IMR-90 (cell line): Measurements from ENCODE around the gene LRRC7. TPM values are rescaled to one million over a fixed set of nuclear protein-coding genes. Genes with fewer than 3 reads are reported as not detected.

ENCODE experiments used
- ATAC-seq: fragments of 200-7000 bp; cut with Tn5 transposase; 2 replicates; pipeline ENCODE4 v1.9.1; 2020; ENCODE audit warnings: low read depth, mild to moderate bottlenecking, moderate library complexity
- BruUV-seq: library from RNA; stranded (reverse); fragments of 400-500 nt; replicated peaks from 2 replicates; lab custom pipeline; 2021; lab: Mats Ljungman, UMichigan
- CTCF ChIA-PET: fragments of 300-600 bp; formaldehyde crosslinking; extraction: SDS; loops from one replicate; lab custom pipeline; 2021; ENCODE audit warnings: antibody characterized with exemption; lab: Yijun Ruan, JAX
- POLR2A ChIA-PET: fragments of 300-600 bp; sonication (Branson Sonifier 250); formaldehyde crosslinking; loops from one replicate; lab custom pipeline; 2022; ENCODE audit warnings: antibody characterized with exemption; ENCODE audit not compliant: unreplicated experiment; lab: Charles Lee
- DNase-seq: peaks from one replicate; pipeline ENCODE4 v3.0.0; 2013
- H2AFZ ChIP-seq: replicated peaks from 2 replicates; pipeline ENCODE3; 2013; ENCODE audit warnings: low read length, mild to moderate bottlenecking; ENCODE audit not compliant: poor library complexity
- H2AK5ac ChIP-seq: 2 replicates; pipeline ENCODE4 v1.6.1; 2013; ENCODE audit warnings: low read depth, low read length, inconsistent platforms
- H2AK9ac ChIP-seq: replicated peaks from 2 replicates; pipeline ENCODE3; 2013; ENCODE audit warnings: mild to moderate bottlenecking, low read depth, low read length, moderate library complexity; ENCODE audit not compliant: poor library complexity
- H2BK120ac ChIP-seq: 2 replicates; pipeline ENCODE4 v1.6.1; 2013; ENCODE audit warnings: low read depth, low read length, inconsistent platforms
- H2BK15ac ChIP-seq: 3 replicates; pipeline ENCODE4 v1.6.1; 2013; ENCODE audit warnings: low read depth, low read length, inconsistent platforms
- H2BK20ac ChIP-seq: 2 replicates; pipeline ENCODE4 v1.6.1; 2013; ENCODE audit warnings: low read depth, mild to moderate bottlenecking, inconsistent platforms, low read length, moderate library complexity
- H2BK5ac ChIP-seq: 2 replicates; pipeline ENCODE4 v1.6.1; 2013; ENCODE audit warnings: mild to moderate bottlenecking, low read depth, low read length, inconsistent platforms; ENCODE audit not compliant: poor library complexity, severe bottlenecking
- H3K14ac ChIP-seq: replicated peaks from 2 replicates; pipeline ENCODE4 v1.6.1; 2013; ENCODE audit warnings: low read depth, low read length, inconsistent platforms
- H3K18ac ChIP-seq: 2 replicates; pipeline ENCODE4 v1.6.1; 2013; ENCODE audit warnings: low read depth, low read length, control low read depth
- H3K23ac ChIP-seq: 2 replicates; pipeline ENCODE4 v1.6.1; 2013; ENCODE audit warnings: low read depth, low read length, inconsistent platforms
- H3K27ac ChIP-seq: 2 replicates; pipeline ENCODE4 v1.5.1; 2013; ENCODE audit warnings: mild to moderate bottlenecking, control low read depth, low read length; ENCODE audit not compliant: insufficient read depth
- H3K27me3 ChIP-seq: 2 replicates; pipeline ENCODE4 v1.6.1; 2013; ENCODE audit warnings: low read length; ENCODE audit not compliant: control insufficient read depth, insufficient read depth
- H3K36me3 ChIP-seq: 2 replicates; pipeline ENCODE4 v1.6.1; 2013; ENCODE audit warnings: low read length, mixed read lengths; ENCODE audit not compliant: control insufficient read depth, insufficient read depth
- H3K4ac ChIP-seq: 2 replicates; pipeline ENCODE4 v1.6.1; 2013; ENCODE audit warnings: low read depth, low read length, inconsistent platforms
- H3K4me1 ChIP-seq: 2 replicates; pipeline ENCODE4 v1.6.1; 2013; ENCODE audit warnings: low read length, mixed read lengths; ENCODE audit not compliant: control insufficient read depth, insufficient read depth
- H3K4me2 ChIP-seq: 2 replicates; pipeline ENCODE4 v1.6.1; 2013; ENCODE audit warnings: low read depth, mild to moderate bottlenecking, control low read depth, low read length, moderate library complexity
- H3K4me3 ChIP-seq: 2 replicates; pipeline ENCODE4 v1.5.1; 2013; ENCODE audit warnings: low read depth, mild to moderate bottlenecking, control low read depth, low read length, moderate library complexity; ENCODE audit not compliant: insufficient read depth
- H3K56ac ChIP-seq: 2 replicates; pipeline ENCODE4 v1.6.1; 2013; ENCODE audit warnings: low read length, inconsistent platforms; ENCODE audit not compliant: insufficient read depth; ENCODE audit errors: extremely low read depth
- H3K79me1 ChIP-seq, 2 experiments: 2 replicates each; pipeline ENCODE4 v1.6.1; 2013; ENCODE audit warnings: low read length in 2 of 2, inconsistent platforms in 1 of 2, low read depth in 1 of 2
- H3K9ac ChIP-seq: 2 replicates; pipeline ENCODE4 v1.6.1; 2013; ENCODE audit warnings: low read depth, low read length, control low read depth
- H3K9me1 ChIP-seq: 2 replicates; pipeline ENCODE4 v1.6.1; 2013; ENCODE audit warnings: low read length, inconsistent platforms; ENCODE audit not compliant: insufficient read depth
- H3K9me3 ChIP-seq: 2 replicates; pipeline ENCODE4 v1.6.1; 2013; ENCODE audit warnings: low read length; ENCODE audit not compliant: control insufficient read depth, insufficient read depth
- H4K20me1 ChIP-seq: 2 replicates; pipeline ENCODE4 v1.6.1; 2013; ENCODE audit warnings: low read length, inconsistent platforms; ENCODE audit not compliant: insufficient read depth
- H4K5ac ChIP-seq: 2 replicates; pipeline ENCODE4 v1.6.1; 2013; ENCODE audit warnings: mild to moderate bottlenecking, low read depth, low read length, control low read depth
- H4K8ac ChIP-seq, 2 experiments: 2 replicates each; pipeline ENCODE4 v1.6.1; 2013; ENCODE audit warnings: low read depth in 2 of 2, low read length in 2 of 2, control low read depth in 1 of 2, inconsistent platforms in 1 of 2
- H4K91ac ChIP-seq: 2 replicates; pipeline ENCODE4 v1.6.1; 2013; ENCODE audit warnings: low read depth, low read length, inconsistent platforms; ENCODE audit not compliant: insufficient read depth
- BHLHE40 ChIP-seq: fragments of 150-350 bp; IDR thresholded peaks from 2 replicates; pipeline ENCODE4 v1.6.1; 2016; ENCODE audit warnings: mild to moderate bottlenecking, low read depth, low read length
- CEBPB ChIP-seq: IDR thresholded peaks from 2 replicates; pipeline ENCODE4 v1.6.1; 2012; ENCODE audit warnings: low read depth, low read length, improper control_type of control experiment
- CHD1 ChIP-seq: IDR thresholded peaks from 2 replicates; pipeline ENCODE4 v1.6.1; 2012; ENCODE audit warnings: low read depth, low read length, improper control_type of control experiment
- FOS ChIP-seq: fragments of 150-350 bp; IDR thresholded peaks from 2 replicates; pipeline ENCODE4 v1.6.1; 2016; ENCODE audit warnings: low read depth, low read length
- MAFK ChIP-seq: IDR thresholded peaks from 2 replicates; pipeline ENCODE4 v1.6.1; 2012; ENCODE audit warnings: low read depth, low read length, improper control_type of control experiment
- MAZ ChIP-seq: IDR thresholded peaks from 2 replicates; pipeline ENCODE4 v1.6.1; 2012; ENCODE audit warnings: low read depth, mild to moderate bottlenecking, low read length, improper control_type of control experiment, moderate library complexity, borderline replicate concordance
- MXI1 ChIP-seq: IDR thresholded peaks from 2 replicates; pipeline ENCODE4 v1.6.1; 2012; ENCODE audit warnings: low read depth, mild to moderate bottlenecking, low read length, moderate library complexity, borderline replicate concordance
- NFE2L2 ChIP-seq: fragments of 150-350 bp; IDR thresholded peaks from 2 replicates; pipeline ENCODE4 v1.6.1; 2016; ENCODE audit warnings: low read depth, mild to moderate bottlenecking, low read length
- POLR2A ChIP-seq: IDR thresholded peaks from 2 replicates; pipeline ENCODE4 v1.6.1; 2012; ENCODE audit warnings: mild to moderate bottlenecking, low read depth, low read length
- RAD21 ChIP-seq: IDR thresholded peaks from 2 replicates; pipeline ENCODE4 v1.6.1; 2012; ENCODE audit warnings: low read length, improper control_type of control experiment
- RCOR1 ChIP-seq: IDR thresholded peaks from 2 replicates; pipeline ENCODE4 v1.6.1; 2012; ENCODE audit warnings: mild to moderate bottlenecking, low read length, improper control_type of control experiment; ENCODE audit not compliant: insufficient replicate concordance
- RFX5 ChIP-seq: IDR thresholded peaks from 2 replicates; pipeline ENCODE4 v1.8.0; 2012; ENCODE audit warnings: low read depth, mild to moderate bottlenecking, low read length, moderate library complexity
- SMC3 ChIP-seq: fragments of 150-350 bp; IDR thresholded peaks from 2 replicates; pipeline ENCODE4 v1.6.1; 2016; ENCODE audit warnings: low read depth, mild to moderate bottlenecking, antibody characterized with exemption, low read length, moderate library complexity
- WGBS, 2 experiments: methylation state at CpG; one replicate each; pipeline versions ENCODE4 v1.1.5 to v1.1.7; 2013; ENCODE audit warnings: missing lambda C conversion rate in 2 of 2; ENCODE audit not compliant: insufficient read length in 1 of 2; ENCODE audit errors: extremely low coverage in 2 of 2; 5-methylcytosine and 5-hydroxymethylcytosine counted together
- dilution Hi-C: fragments of 300-500 bp; cut with HindIII; formaldehyde crosslinking; loops from one replicate; pipeline ENCODE4 v1.14.3; 2018; ENCODE audit warnings: low sequenced_read_pairs; ENCODE audit not compliant: unreplicated experiment
- in situ Hi-C: fragments of 300-500 bp; cut with MboI; formaldehyde crosslinking; loops from 3 replicates; pipeline ENCODE4 v1.14.3; 2019; ENCODE audit warnings: low sequenced_read_pairs, inconsistent platforms, mixed read lengths
- intact Hi-C: fragments of 100-400 bp; cut with micrococcal nuclease; formaldehyde crosslinking; loops from 2 replicates; pipeline ENCODE4 v1.10.0; 2022
- polyA plus RNA-seq, 3 experiments: library from polyadenylated mRNA; depleted of rRNA; stranded (reverse); fragments of >200 nt; gene quantifications; 2 replicates each; pipeline ENCODE4 v1.2.3, GENCODE V29; 2012; ENCODE audit warnings: low replicate concordance in 1 of 3
- total RNA-seq: library from RNA; depleted of rRNA; stranded (reverse); fragments of >200 nt; gene quantifications from 2 replicates; pipeline ENCODE4 v1.2.3, GENCODE V29; 2012
- TF ChIP-seq, protein P1 (sequence below): fragments of 150-350 bp; IDR thresholded peaks from 2 replicates; pipeline ENCODE4 v1.6.1; 2017; ENCODE audit warnings: mild to moderate bottlenecking, antibody characterized with exemption, low read length, low read depth
- TF ChIP-seq, protein P2 (sequence below): fragments of 150-350 bp; IDR thresholded peaks from 2 replicates; pipeline ENCODE4 v1.6.1; 2016; ENCODE audit warnings: low read depth, mild to moderate bottlenecking, low read length, moderate library complexity, borderline replicate concordance
- TF ChIP-seq, protein P3 (sequence below): conservative IDR thresholded peaks from 2 replicates; pipeline ENCODE4 v1.5.1; 2012; ENCODE audit warnings: mild to moderate bottlenecking, low read depth, low read length, improper control_type of control experiment

LRRC7 gene
- total and polyA plus RNA-seq, 2 of the 4 experiments (the other 2 are of a cell fraction) = under 0.01 to 0.02 TPM

DNA sequence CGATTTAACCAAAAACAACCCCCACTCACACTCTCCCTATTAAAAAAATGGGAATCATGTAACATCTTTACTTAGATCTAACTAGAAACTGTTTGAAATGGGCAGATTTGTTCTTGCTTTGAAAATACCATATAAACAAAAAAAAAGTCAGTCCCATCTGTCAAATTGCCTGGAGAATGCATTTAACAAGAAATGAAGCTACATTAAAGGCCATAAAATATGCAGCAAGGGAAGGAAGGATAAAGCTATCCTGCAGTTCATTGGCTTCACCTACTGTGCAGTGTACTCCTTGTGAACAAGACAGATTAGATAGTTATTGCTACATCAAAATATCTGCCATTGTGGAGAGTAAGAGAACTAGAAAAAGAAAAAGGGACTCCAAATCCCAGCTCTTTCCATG is 160.5 kb downstream of the LRRC7 start:
- no peak overlapping the region for H2AK5ac ChIP-seq
- H4K20me1 ChIP-seq = no peaks in the 10 kb centered on the region
- no peaks in the 10 kb centered on the region for H3K27me3 ChIP-seq
- H2BK15ac ChIP-seq = no peak overlapping the region
- no peaks in the 10 kb centered on the region for H3K4me1 ChIP-seq
- H2BK20ac ChIP-seq = no peak overlapping the region
- ChIA-PET POLR2A (no interaction called here), CTCF (interaction anchor here (0.6 to 1.3 kb wide), 3 partner anchors 10 to 556 kb away, joined by 3 to 4 read pairs (median 3); no protein-coding TSS in a partner anchor)
- no TSS peak for BruUV-seq
- no peak overlapping the region for H2AFZ ChIP-seq
- H2BK120ac ChIP-seq = no peak overlapping the region
- no CpG with 5 or more reads among the region's 1 CpG for WGBS, 2 experiments
- H3K9me3 ChIP-seq = no peaks in the 10 kb centered on the region
- no peak overlapping the region for H4K8ac ChIP-seq
- dilution Hi-C loops (no loop called here), in situ Hi-C loops (loop anchor here (25.0 kb wide), 2 partner anchors 1266 to 1616 kb away; no protein-coding TSS in a partner anchor), intact Hi-C loops (no loop called here)
- no peak overlapping the region for H3K4me3 ChIP-seq
- DNase-seq (no peak), ATAC-seq (no peak)
- H3K9ac ChIP-seq = no peak overlapping the region
- no peak overlapping the region for H3K18ac ChIP-seq
- no peak overlapping the region for H4K91ac ChIP-seq
- no peak overlapping the region for H3K4me2 ChIP-seq
- no peak overlapping the region for H3K27ac ChIP-seq
- no peak for TF ChIP-seq CHD1
- TF ChIP-seq, protein P1, sequence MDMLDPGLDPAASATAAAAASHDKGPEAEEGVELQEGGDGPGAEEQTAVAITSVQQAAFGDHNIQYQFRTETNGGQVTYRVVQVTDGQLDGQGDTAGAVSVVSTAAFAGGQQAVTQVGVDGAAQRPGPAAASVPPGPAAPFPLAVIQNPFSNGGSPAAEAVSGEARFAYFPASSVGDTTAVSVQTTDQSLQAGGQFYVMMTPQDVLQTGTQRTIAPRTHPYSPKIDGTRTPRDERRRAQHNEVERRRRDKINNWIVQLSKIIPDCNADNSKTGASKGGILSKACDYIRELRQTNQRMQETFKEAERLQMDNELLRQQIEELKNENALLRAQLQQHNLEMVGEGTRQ = no peak
- TF ChIP-seq, protein P2, sequence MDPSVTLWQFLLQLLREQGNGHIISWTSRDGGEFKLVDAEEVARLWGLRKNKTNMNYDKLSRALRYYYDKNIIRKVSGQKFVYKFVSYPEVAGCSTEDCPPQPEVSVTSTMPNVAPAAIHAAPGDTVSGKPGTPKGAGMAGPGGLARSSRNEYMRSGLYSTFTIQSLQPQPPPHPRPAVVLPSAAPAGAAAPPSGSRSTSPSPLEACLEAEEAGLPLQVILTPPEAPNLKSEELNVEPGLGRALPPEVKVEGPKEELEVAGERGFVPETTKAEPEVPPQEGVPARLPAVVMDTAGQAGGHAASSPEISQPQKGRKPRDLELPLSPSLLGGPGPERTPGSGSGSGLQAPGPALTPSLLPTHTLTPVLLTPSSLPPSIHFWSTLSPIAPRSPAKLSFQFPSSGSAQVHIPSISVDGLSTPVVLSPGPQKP = no peak
- TF ChIP-seq MAFK = no peak
- TF ChIP-seq RAD21 = no peak
- TF ChIP-seq BHLHE40 = no peak
- TF ChIP-seq CEBPB = no peak
- no peak for TF ChIP-seq FOS
- TF ChIP-seq MAZ = no peak
- TF ChIP-seq RCOR1 = no peak
- no peak for TF ChIP-seq POLR2A
- TF ChIP-seq NFE2L2 = no peak
- TF ChIP-seq SMC3 = no peak
- no peak for TF ChIP-seq RFX5
- no peak for TF ChIP-seq MXI1
- TF ChIP-seq, protein P3, sequence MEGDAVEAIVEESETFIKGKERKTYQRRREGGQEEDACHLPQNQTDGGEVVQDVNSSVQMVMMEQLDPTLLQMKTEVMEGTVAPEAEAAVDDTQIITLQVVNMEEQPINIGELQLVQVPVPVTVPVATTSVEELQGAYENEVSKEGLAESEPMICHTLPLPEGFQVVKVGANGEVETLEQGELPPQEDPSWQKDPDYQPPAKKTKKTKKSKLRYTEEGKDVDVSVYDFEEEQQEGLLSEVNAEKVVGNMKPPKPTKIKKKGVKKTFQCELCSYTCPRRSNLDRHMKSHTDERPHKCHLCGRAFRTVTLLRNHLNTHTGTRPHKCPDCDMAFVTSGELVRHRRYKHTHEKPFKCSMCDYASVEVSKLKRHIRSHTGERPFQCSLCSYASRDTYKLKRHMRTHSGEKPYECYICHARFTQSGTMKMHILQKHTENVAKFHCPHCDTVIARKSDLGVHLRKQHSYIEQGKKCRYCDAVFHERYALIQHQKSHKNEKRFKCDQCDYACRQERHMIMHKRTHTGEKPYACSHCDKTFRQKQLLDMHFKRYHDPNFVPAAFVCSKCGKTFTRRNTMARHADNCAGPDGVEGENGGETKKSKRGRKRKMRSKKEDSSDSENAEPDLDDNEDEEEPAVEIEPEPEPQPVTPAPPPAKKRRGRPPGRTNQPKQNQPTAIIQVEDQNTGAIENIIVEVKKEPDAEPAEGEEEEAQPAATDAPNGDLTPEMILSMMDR = no peak
- H2AK9ac ChIP-seq = no peak overlapping the region
- H3K36me3 ChIP-seq = no peaks in the 10 kb centered on the region
- no peaks in the 10 kb centered on the region for H3K9me1 ChIP-seq
- no peak overlapping the region for H4K5ac ChIP-seq
- no peak overlapping the region for H3K23ac ChIP-seq
- H3K79me1 ChIP-seq = no peaks in the 10 kb centered on the region
- H3K14ac ChIP-seq = no peak overlapping the region
- no peak overlapping the region for H2BK5ac ChIP-seq
- H3K56ac ChIP-seq = no peak overlapping the region
- no peak overlapping the region for H3K4ac ChIP-seq
